NB4 (cell line): ENCODE data around the gene KIF3A.

Experiments used
- CTCF ChIP-seq: IDR thresholded peaks from one replicate; pipeline ENCODE4 v1.5.1; 2012; ENCODE audit warnings: low read depth, low read length
- MYC ChIP-seq: IDR thresholded peaks from 2 replicates; pipeline ENCODE4 v1.6.1; 2011; ENCODE audit warnings: low read depth, low read length

DNA sequence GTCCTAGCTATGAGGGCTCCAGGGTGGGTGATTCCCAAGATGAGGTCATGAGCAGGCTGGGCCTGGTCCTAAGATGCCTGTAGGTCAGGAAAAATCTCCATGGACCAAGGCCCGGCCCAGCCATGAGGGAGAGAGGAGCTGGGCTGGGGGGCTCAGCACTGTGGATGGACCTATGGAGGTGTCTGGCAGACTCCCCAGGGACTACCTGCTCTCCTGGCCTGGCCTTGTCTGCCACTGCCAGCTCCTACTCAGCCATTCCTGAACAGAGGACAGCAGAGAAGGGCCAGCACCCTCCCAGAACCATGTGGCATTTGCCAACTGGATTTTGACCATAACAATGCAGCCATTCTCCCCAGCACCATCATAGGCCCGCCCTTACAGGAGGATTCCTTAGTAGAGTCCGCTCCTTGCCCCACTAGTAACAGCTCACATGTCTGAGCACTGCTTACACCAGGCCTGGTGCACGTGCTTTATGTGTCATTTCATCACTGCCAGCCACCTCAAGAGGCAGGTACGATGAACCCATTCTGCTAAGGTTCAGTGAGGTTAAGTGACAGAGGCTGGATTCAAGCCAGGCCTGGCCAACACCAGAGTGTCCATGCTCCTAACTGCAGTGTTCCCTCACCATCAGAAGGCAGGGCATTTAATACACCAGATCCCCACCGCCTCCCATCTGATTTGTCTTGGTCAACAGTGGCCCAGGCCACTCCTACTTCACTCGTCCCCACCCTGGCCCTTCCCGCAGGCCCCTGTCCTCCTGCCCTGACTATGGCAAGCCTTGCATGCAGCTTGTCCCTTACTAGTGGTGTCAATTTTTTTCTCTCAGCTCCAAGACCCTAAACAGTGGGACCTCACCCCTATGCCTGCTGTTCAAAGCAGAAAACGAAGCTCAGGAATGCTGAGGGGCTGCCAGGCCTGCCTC lies 78.7 kb downstream of the KIF3A start:
- TF ChIP-seq MYC = no peak
- no peak for TF ChIP-seq CTCF
